ENCODE measurements around the gene ALPK1.

GRCh38 chr4:112311516-112311915 lies 14.3 kb downstream of the ALPK1 start:
- TF ChIP-seq CTCF (IDR thresholded peaks at IDR 0.05; ENCODE audit: low read length) (no peak), EZH2 (optimal IDR thresholded peaks at IDR 0.05; ENCODE audit: low read depth, low read length) (no peak), EZH2phosphoT487 (IDR thresholded peaks at IDR 0.05; ENCODE audit: low read length) (no peak)
